Stimulated activated memory B cell treated with anti-CD40 and anti-IgM and Interleukin-4, amounts not matched to agents 10 μg/mL and 1 μg/mL and 100 μg/mL, for 72 hours (primary cell): ENCODE results near the gene TEKTIP1.
"Not testable (repeated sequence)": the region's sequence is repeated elsewhere in the genome, so short reads cannot be mapped to it uniquely, and the experiment has no call there.

Experiments used
- ATAC-seq: fragments of 150-1000 bp; cut with Tn5 transposase; 2 replicates; pipeline ENCODE4 v1.10.0; 2021
- H3K27ac Mint-ChIP-seq: one replicate; pipeline ENCODE4 v1.8.0; 2022; ENCODE audit warnings: mild to moderate bottlenecking, mixed read lengths
- H3K27me3 Mint-ChIP-seq: one replicate; pipeline ENCODE4 v1.8.0; 2022; ENCODE audit warnings: mixed read lengths
- H3K36me3 Mint-ChIP-seq: one replicate; pipeline ENCODE4 v1.8.0; 2022; ENCODE audit warnings: mixed read lengths
- H3K4me1 Mint-ChIP-seq: one replicate; pipeline ENCODE4 v1.8.0; 2022; ENCODE audit warnings: mixed read lengths
- H3K4me3 Mint-ChIP-seq: one replicate; pipeline ENCODE4 v1.8.0; 2022; ENCODE audit warnings: mild to moderate bottlenecking, moderate library complexity, mixed read lengths
- H3K9me3 Mint-ChIP-seq: one replicate; pipeline ENCODE4 v1.8.0; 2022; ENCODE audit warnings: mixed read lengths

TEKTIP1 gene

GRCh38 chr19:3554254-3555083 is 15.5 kb downstream of the TEKTIP1 start:
- no peak for ATAC-seq
- Mint-ChIP-seq H3K4me3 (peak overlapping the region; percentile 97), H3K36me3 (peaks cover 31% of the 10 kb centered on the region), H3K27ac (peak overlapping the region; percentile 99), H3K27me3 (no peaks in the 10 kb centered on the region), H3K9me3 (no peaks in the 10 kb centered on the region), H3K4me1 (peaks cover 72% of the 10 kb centered on the region)

- H3K36me3 Mint-ChIP-seq = peaks cover 28% of the 10 kb centered on the region
- H3K9me3 Mint-ChIP-seq = no peaks in the 10 kb centered on the region
- H3K4me3 Mint-ChIP-seq = peak overlapping the region; percentile 97
- H3K27me3 Mint-ChIP-seq = no peaks in the 10 kb centered on the region
- peaks cover 69% of the 10 kb centered on the region for H3K4me1 Mint-ChIP-seq
- peak overlapping the region; percentile 99 for H3K27ac Mint-ChIP-seq
- ATAC-seq = no peak
These were observed 16.9 kb downstream of the TEKTIP1 start for GRCh38 chr19:3555653-3556422.

- H3K4me3 Mint-ChIP-seq = peak overlapping the region; percentile 97
- H3K27me3 Mint-ChIP-seq = no peaks in the 10 kb centered on the region
- H3K27ac Mint-ChIP-seq = peak overlapping the region; percentile 99
- ATAC-seq = no peak
- peaks cover 24% of the 10 kb centered on the region for H3K36me3 Mint-ChIP-seq
- H3K9me3 Mint-ChIP-seq = no peaks in the 10 kb centered on the region
- peaks cover 63% of the 10 kb centered on the region for H3K4me1 Mint-ChIP-seq
These were observed 17.5 kb downstream of the TEKTIP1 start for GRCh38 chr19:3556423-3556977.

GRCh38 chr19:3556978-3557460 is 18.0 kb downstream of the TEKTIP1 start:
- Mint-ChIP-seq H3K27ac (peak overlapping the region; percentile 99), H3K27me3 (no peaks in the 10 kb centered on the region), H3K36me3 (peaks cover 19% of the 10 kb centered on the region), H3K4me1 (peaks cover 57% of the 10 kb centered on the region), H3K4me3 (peak overlapping the region; percentile 97), H3K9me3 (no peaks in the 10 kb centered on the region)
- peak; percentile 66 for ATAC-seq

GRCh38 chr19:3557461-3558248 is 18.7 kb downstream of the TEKTIP1 start, which contains the start of gene MFSD12:
Gene MFSD12 (minus strand): TSS chr19:3557586. CDS start chr19:3557403, 183 bp downstream.
- H3K36me3 Mint-ChIP-seq = peaks cover 19% of the 10 kb centered on the region
- H3K27ac Mint-ChIP-seq = peak within 1 kb of the TSS; percentile 99
- peaks cover 51% of the 10 kb centered on the region for H3K4me1 Mint-ChIP-seq
- ATAC-seq = peak; percentile 95
- H3K27me3 Mint-ChIP-seq = no peaks in the 10 kb centered on the region
- peak within 1 kb of the TSS; percentile 97 for H3K4me3 Mint-ChIP-seq
- H3K9me3 Mint-ChIP-seq = no peaks in the 10 kb centered on the region

GRCh38 chr19:3563709-3564524 is 24.9 kb downstream of the TEKTIP1 start:
- H3K36me3 Mint-ChIP-seq = no peaks in the 10 kb centered on the region
- no peaks in the 10 kb centered on the region for H3K27me3 Mint-ChIP-seq
- no peak for ATAC-seq
- no peaks in the 10 kb centered on the region for H3K9me3 Mint-ChIP-seq
- H3K27ac Mint-ChIP-seq = no peak overlapping the region
- no peak overlapping the region for H3K4me3 Mint-ChIP-seq
- no peaks in the 10 kb centered on the region for H3K4me1 Mint-ChIP-seq

- Mint-ChIP-seq H3K27me3 (no peaks in the 10 kb centered on the region), H3K36me3 (no peaks in the 10 kb centered on the region), H3K4me3 (no peak overlapping the region), H3K9me3 (no peaks in the 10 kb centered on the region), H3K27ac (no peak overlapping the region), H3K4me1 (no peaks in the 10 kb centered on the region)
- ATAC-seq = no peak
These were observed 26.2 kb downstream of the TEKTIP1 start for GRCh38 chr19:3565139-3565538.

- H3K4me3 Mint-ChIP-seq, H3K9me3 Mint-ChIP-seq, H3K27ac Mint-ChIP-seq: not testable (repeated sequence)
These were observed 31.1 kb downstream of the TEKTIP1 start for GRCh38 chr19:3570042-3570441.

GRCh38 chr19:3570606-3571011 is 31.6 kb downstream of the TEKTIP1 start:
- H3K27ac Mint-ChIP-seq = no peak overlapping the region

More at GRCh38 chr19:3570042-3570441, 31.1 kb downstream of the TEKTIP1 start:
- H3K36me3 Mint-ChIP-seq, H3K27me3 Mint-ChIP-seq, ATAC-seq: not testable (repeated sequence)
- peaks cover 24% of the 10 kb centered on the region for H3K4me1 Mint-ChIP-seq

GRCh38 chr19:3572132-3572854 is 33.3 kb downstream of the TEKTIP1 start:
- Mint-ChIP-seq H3K36me3 (peaks cover 21% of the 10 kb centered on the region), H3K27me3 (no peaks in the 10 kb centered on the region), H3K9me3 (no peaks in the 10 kb centered on the region), H3K27ac (peak overlapping the region; percentile 38), H3K4me3 (peak overlapping the region; percentile 77), H3K4me1 (peaks cover 30% of the 10 kb centered on the region)
- ATAC-seq = peak; percentile 98

More at GRCh38 chr19:3570606-3571011, 31.6 kb downstream of the TEKTIP1 start:
- Mint-ChIP-seq H3K4me1 (peaks cover 30% of the 10 kb centered on the region), H3K27me3 (no peaks in the 10 kb centered on the region), H3K9me3 (no peaks in the 10 kb centered on the region), H3K36me3 (peaks cover 9% of the 10 kb centered on the region), H3K4me3 (no peak overlapping the region)
- no peak for ATAC-seq

- ATAC-seq = no peak
These were observed 33.8 kb downstream of the TEKTIP1 start, which contains the start of gene HMG20B for GRCh38 chr19:3572855-3573161. Gene HMG20B (plus strand): TSS chr19:3572944. CDS start chr19:3573310, 366 bp downstream.

GRCh38 chr19:3573162-3573857 is 34.3 kb downstream of the TEKTIP1 start:
- no peaks in the 10 kb centered on the region for H3K9me3 Mint-ChIP-seq
- H3K36me3 Mint-ChIP-seq = peaks cover 21% of the 10 kb centered on the region
- peak; percentile 14 for ATAC-seq
- no peaks in the 10 kb centered on the region for H3K27me3 Mint-ChIP-seq
- H3K27ac Mint-ChIP-seq = peak overlapping the region; percentile 60
- H3K4me1 Mint-ChIP-seq = peaks cover 30% of the 10 kb centered on the region
- peak overlapping the region; percentile 77 for H3K4me3 Mint-ChIP-seq

More at GRCh38 chr19:3572855-3573161, 33.8 kb downstream of the TEKTIP1 start, which contains the start of gene HMG20B:
- Mint-ChIP-seq H3K4me1 (peaks cover 30% of the 10 kb centered on the region), H3K36me3 (peaks cover 21% of the 10 kb centered on the region), H3K9me3 (no peaks in the 10 kb centered on the region), H3K27me3 (no peaks in the 10 kb centered on the region), H3K4me3 (peak within 1 kb of the TSS; percentile 77), H3K27ac (peak within 1 kb of the TSS; percentile 60)
